ENCODE data around the gene NCLN.

The NCLN gene

GRCh38 chr19:3162418-3163229, 23.1 kb upstream of the NCLN start:
- TF ChIP-seq MAX (IDR thresholded peaks at IDR 0.05) (peak; percentile 32; the same call in 1 of the 2 replicates), TCF12 (IDR thresholded peaks at IDR 0.05; ENCODE audit: low read depth) (no peak), CREB1 (IDR thresholded peaks at IDR 0.05; ENCODE audit: low read depth) (no peak), ZBTB7A (IDR thresholded peaks at IDR 0.05; ENCODE audit: low read depth) (0 out of 2 replicates have a peak, but pooled peaks have one; percentile 24), TEAD4 (IDR thresholded peaks at IDR 0.05) (no peak), USF1 (IDR thresholded peaks at IDR 0.05) (peak; percentile 83), NFIC (IDR thresholded peaks at IDR 0.05) (no peak), FOXM1 (IDR thresholded peaks at IDR 0.05; ENCODE audit: borderline replicate concordance, low read depth) (no peak), YY1 (IDR thresholded peaks at IDR 0.05; ENCODE audit: low read depth) (no peak)

- TF ChIP-seq EP300 (IDR thresholded peaks at IDR 0.05; ENCODE audit: borderline replicate concordance) (no peak), RAD21 (IDR thresholded peaks at IDR 0.05; ENCODE audit: low read depth) (peak; percentile 94)
These were observed 22.4 kb upstream of the NCLN start for GRCh38 chr19:3163230-3163886.

- no peak for TF ChIP-seq NFIC (IDR thresholded peaks at IDR 0.05)
- no peak for TF ChIP-seq YY1 (IDR thresholded peaks at IDR 0.05; ENCODE audit: low read depth)
- TF ChIP-seq CEBPB (IDR thresholded peaks at IDR 0.05), result no peak
- TF ChIP-seq TAF1 (IDR thresholded peaks at IDR 0.05; ENCODE audit: low read depth), result no peak
These were observed 21.8 kb upstream of the NCLN start for GRCh38 chr19:3163943-3164342.

GRCh38 chr19:3167533-3168272, 18.0 kb upstream of the NCLN start:
- no peak for TF ChIP-seq REST (IDR thresholded peaks at IDR 0.05; ENCODE audit: low read depth)
- TF ChIP-seq EP300 (IDR thresholded peaks at IDR 0.05; ENCODE audit: borderline replicate concordance), result no peak
- no peak for TF ChIP-seq EGR1 (IDR thresholded peaks at IDR 0.05)
- TF ChIP-seq ZBTB7A (IDR thresholded peaks at IDR 0.05; ENCODE audit: low read depth), result no peak
- TF ChIP-seq MAX (IDR thresholded peaks at IDR 0.05), result no peak
- TF ChIP-seq FOXM1 (IDR thresholded peaks at IDR 0.05; ENCODE audit: borderline replicate concordance, low read depth), result no peak
- no peak for TF ChIP-seq TAF1 (IDR thresholded peaks at IDR 0.05; ENCODE audit: low read depth)
- TF ChIP-seq TCF12 (IDR thresholded peaks at IDR 0.05; ENCODE audit: low read depth), result no peak
- no peak for TF ChIP-seq RAD21 (IDR thresholded peaks at IDR 0.05; ENCODE audit: low read depth)
- TF ChIP-seq CREB1 (IDR thresholded peaks at IDR 0.05; ENCODE audit: low read depth), result no peak
- no peak for TF ChIP-seq YY1 (IDR thresholded peaks at IDR 0.05; ENCODE audit: low read depth)

GRCh38 chr19:3171894-3172672, 13.6 kb upstream of the NCLN start:
- TF ChIP-seq CEBPB (IDR thresholded peaks at IDR 0.05), result no peak

- TF ChIP-seq ZBTB7A (IDR thresholded peaks at IDR 0.05; ENCODE audit: low read depth) (no peak), MAX (IDR thresholded peaks at IDR 0.05) (0 out of 2 replicates have a peak, but pooled peaks have one; percentile 52), NFIC (IDR thresholded peaks at IDR 0.05) (peak; percentile 53)
These were observed 9.7 kb upstream of the NCLN start for GRCh38 chr19:3175781-3176714.

Measured in Ishikawa (cell line).